ENCODE data around the gene LNPK.

Gene LNPK

GRCh38 chr2:175955136-175955535 lies 46.9 kb downstream of the LNPK start:
- H3K4me3 ChIP-seq (ENCODE audit: insufficient read depth, low read length, poor library complexity, severe bottlenecking) = no peak overlapping the region
- H3K9me2 ChIP-seq (replicated peaks; ENCODE audit: insufficient read depth, low read length) = no peaks in the 10 kb centered on the region
- no peak overlapping the region for H2AFZ ChIP-seq (ENCODE audit: low read depth, low read length, severe bottlenecking)
- no peaks in the 10 kb centered on the region for H3K9me3 ChIP-seq (ENCODE audit: insufficient read depth, low read length)
- H3K9ac ChIP-seq (ENCODE audit: low read length) = no peak overlapping the region
- H3K27ac ChIP-seq (ENCODE audit: low read depth, low read length) = no peak overlapping the region
- H3F3A ChIP-seq (ENCODE audit: insufficient read depth) = no peaks in the 10 kb centered on the region
- no peak overlapping the region for H3K4me2 ChIP-seq (ENCODE audit: low read depth, low read length, poor library complexity, severe bottlenecking)
- no peaks in the 10 kb centered on the region for H3K36me3 ChIP-seq (ENCODE audit: low read length)
- no peaks in the 10 kb centered on the region for H3K27me3 ChIP-seq (ENCODE audit: low read length)
- TF ChIP-seq CTCF (IDR thresholded peaks at IDR 0.05; ENCODE audit: insufficient read depth, low read length, poor library complexity, severe bottlenecking) = no peak
- no peak for TF ChIP-seq EZH2phosphoT487 (conservative IDR thresholded peaks at IDR 0.05; ENCODE audit: low read length)
- H4K20me1 ChIP-seq (ENCODE audit: low read depth, low read length) = no peaks in the 10 kb centered on the region
- H3K79me2 ChIP-seq (ENCODE audit: insufficient read depth, low read length) = no peaks in the 10 kb centered on the region

GRCh38 chr2:175950512-175950911 lies 51.6 kb downstream of the LNPK start:
- no peak overlapping the region for H3K9ac ChIP-seq (ENCODE audit: low read length)

GRCh38 chr2:175948191-175948590 lies 53.9 kb downstream of the LNPK start:
- no peaks in the 10 kb centered on the region for H3F3A ChIP-seq (ENCODE audit: insufficient read depth)
- no peak overlapping the region for H3K4me3 ChIP-seq (ENCODE audit: insufficient read depth, low read length, poor library complexity, severe bottlenecking)
- no peaks in the 10 kb centered on the region for H3K79me2 ChIP-seq (ENCODE audit: insufficient read depth, low read length)
- H3K27me3 ChIP-seq (ENCODE audit: low read length) = no peaks in the 10 kb centered on the region
- H2AFZ ChIP-seq (ENCODE audit: low read depth, low read length, severe bottlenecking) = no peak overlapping the region
- no peak overlapping the region for H3K27ac ChIP-seq (ENCODE audit: low read depth, low read length)
- no peaks in the 10 kb centered on the region; the same call in 1 of the 2 replicates for H3K36me3 ChIP-seq (ENCODE audit: low read length)
- no peak overlapping the region for H3K9ac ChIP-seq (ENCODE audit: low read length)
- TF ChIP-seq EZH2phosphoT487 (conservative IDR thresholded peaks at IDR 0.05; ENCODE audit: low read length) (no peak), CTCF (IDR thresholded peaks at IDR 0.05; ENCODE audit: insufficient read depth, low read length, poor library complexity, severe bottlenecking) (no peak)
- H3K9me3 ChIP-seq (ENCODE audit: insufficient read depth, low read length) = no peaks in the 10 kb centered on the region
- H3K4me2 ChIP-seq (ENCODE audit: low read depth, low read length, poor library complexity, severe bottlenecking) = no peak overlapping the region
- no peaks in the 10 kb centered on the region for H4K20me1 ChIP-seq (ENCODE audit: low read depth, low read length)
- H3K9me2 ChIP-seq (replicated peaks; ENCODE audit: insufficient read depth, low read length) = no peaks in the 10 kb centered on the region

More at GRCh38 chr2:175950512-175950911, 51.6 kb downstream of the LNPK start:
- no peaks in the 10 kb centered on the region for H3F3A ChIP-seq (ENCODE audit: insufficient read depth)
- no peaks in the 10 kb centered on the region for H3K9me2 ChIP-seq (replicated peaks; ENCODE audit: insufficient read depth, low read length)
- no peak overlapping the region for H2AFZ ChIP-seq (ENCODE audit: low read depth, low read length, severe bottlenecking)
- H3K27me3 ChIP-seq (ENCODE audit: low read length) = no peaks in the 10 kb centered on the region
- no peaks in the 10 kb centered on the region for H3K9me3 ChIP-seq (ENCODE audit: insufficient read depth, low read length)
- TF ChIP-seq EZH2phosphoT487 (conservative IDR thresholded peaks at IDR 0.05; ENCODE audit: low read length) (no peak), CTCF (IDR thresholded peaks at IDR 0.05; ENCODE audit: insufficient read depth, low read length, poor library complexity, severe bottlenecking) (no peak)
- no peaks in the 10 kb centered on the region for H4K20me1 ChIP-seq (ENCODE audit: low read depth, low read length)
- H3K4me2 ChIP-seq (ENCODE audit: low read depth, low read length, poor library complexity, severe bottlenecking) = no peak overlapping the region
- H3K79me2 ChIP-seq (ENCODE audit: insufficient read depth, low read length) = no peaks in the 10 kb centered on the region
- no peaks in the 10 kb centered on the region; the same call in 1 of the 2 replicates for H3K36me3 ChIP-seq (ENCODE audit: low read length)
- H3K4me3 ChIP-seq (ENCODE audit: insufficient read depth, low read length, poor library complexity, severe bottlenecking) = no peak overlapping the region
- no peak overlapping the region for H3K27ac ChIP-seq (ENCODE audit: low read depth, low read length)
